ENCODE results near the gene GABRA5. TPM values are rescaled to one million over a fixed set of nuclear protein-coding genes. Genes with fewer than 3 reads are reported as not detected.

The GABRA5 gene
- total and polyA plus RNA-seq, 9 donors, result 0.33 TPM; not detected in 8

DNA sequence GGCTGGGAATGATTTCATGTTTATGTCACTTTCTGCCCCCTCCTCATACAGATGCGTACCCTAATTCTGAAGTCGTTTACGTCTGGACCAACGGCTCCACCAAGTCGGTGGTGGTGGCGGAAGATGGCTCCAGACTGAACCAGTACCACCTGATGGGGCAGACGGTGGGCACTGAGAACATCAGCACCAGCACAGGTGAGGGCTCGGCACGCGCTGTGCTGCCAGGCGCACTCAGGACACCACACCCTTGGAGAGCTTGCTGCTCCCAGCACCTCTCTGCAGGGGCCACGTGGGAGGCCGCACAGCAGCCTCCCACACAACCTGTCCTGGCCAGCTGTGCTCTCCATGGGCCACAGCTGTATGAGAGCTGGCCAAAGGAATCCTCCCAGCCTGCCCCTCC, 70.3 kb downstream of the GABRA5 start:
- Histone ChIP-seq H3K4me3 (no peak overlapping the region), H3K9me3 (no peaks in the 10 kb centered on the region), H3K4me1 (ENCODE audit: insufficient read depth) (no peaks in the 10 kb centered on the region), H3K36me3 (no peaks in the 10 kb centered on the region), H3K27ac (no peak overlapping the region), H3K27me3 (no peaks in the 10 kb centered on the region)
- DNase-seq, result no peak
- WGBS, 3 donors, result 72 to 77% (median 72%) methylated on average over 13 of the region's 13 CpGs
- TF ChIP-seq POLR2A (IDR thresholded peaks at IDR 0.05) (no peak), EP300 (IDR thresholded peaks at IDR 0.05) (no peak)
- TF ChIP-seq, protein P1, sequence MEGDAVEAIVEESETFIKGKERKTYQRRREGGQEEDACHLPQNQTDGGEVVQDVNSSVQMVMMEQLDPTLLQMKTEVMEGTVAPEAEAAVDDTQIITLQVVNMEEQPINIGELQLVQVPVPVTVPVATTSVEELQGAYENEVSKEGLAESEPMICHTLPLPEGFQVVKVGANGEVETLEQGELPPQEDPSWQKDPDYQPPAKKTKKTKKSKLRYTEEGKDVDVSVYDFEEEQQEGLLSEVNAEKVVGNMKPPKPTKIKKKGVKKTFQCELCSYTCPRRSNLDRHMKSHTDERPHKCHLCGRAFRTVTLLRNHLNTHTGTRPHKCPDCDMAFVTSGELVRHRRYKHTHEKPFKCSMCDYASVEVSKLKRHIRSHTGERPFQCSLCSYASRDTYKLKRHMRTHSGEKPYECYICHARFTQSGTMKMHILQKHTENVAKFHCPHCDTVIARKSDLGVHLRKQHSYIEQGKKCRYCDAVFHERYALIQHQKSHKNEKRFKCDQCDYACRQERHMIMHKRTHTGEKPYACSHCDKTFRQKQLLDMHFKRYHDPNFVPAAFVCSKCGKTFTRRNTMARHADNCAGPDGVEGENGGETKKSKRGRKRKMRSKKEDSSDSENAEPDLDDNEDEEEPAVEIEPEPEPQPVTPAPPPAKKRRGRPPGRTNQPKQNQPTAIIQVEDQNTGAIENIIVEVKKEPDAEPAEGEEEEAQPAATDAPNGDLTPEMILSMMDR (IDR thresholded peaks at IDR 0.05), result no peak
- intact Hi-C loops (cut with DNase I), result no loop called here

DNA sequence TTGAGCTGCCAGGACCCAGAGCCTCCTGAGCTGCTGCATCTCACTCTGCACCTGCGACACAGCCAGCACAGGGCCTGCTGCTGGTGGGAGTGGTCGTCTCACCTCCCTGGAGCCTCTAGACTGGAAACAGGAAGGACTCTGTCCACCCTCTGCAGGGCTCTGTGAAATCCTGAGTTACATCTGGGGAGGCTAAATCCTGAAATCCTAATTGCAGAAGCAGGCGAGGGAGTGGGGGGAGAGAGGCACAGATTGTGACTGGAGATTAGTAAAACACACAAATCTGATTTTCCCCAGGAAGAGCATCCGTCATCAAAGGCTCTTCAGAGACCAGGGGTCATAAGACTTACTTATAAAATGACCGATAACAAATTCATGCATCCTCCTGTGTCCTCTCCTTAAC, 72.5 kb downstream of the GABRA5 start:
- Histone ChIP-seq H3K4me3 (no peak overlapping the region), H3K36me3 (no peaks in the 10 kb centered on the region), H3K27me3 (no peaks in the 10 kb centered on the region), H3K27ac (no peak overlapping the region), H3K9me3 (no peaks in the 10 kb centered on the region), H3K4me1 (ENCODE audit: insufficient read depth) (no peaks in the 10 kb centered on the region)
- WGBS, 3 donors, result 61 to 67% (median 67%) methylated on average over 5 of the region's 5 CpGs
- intact Hi-C loops (cut with DNase I), result no loop called here
- no peak for DNase-seq
- TF ChIP-seq, protein P1 (IDR thresholded peaks at IDR 0.05), result no peak

DNA sequence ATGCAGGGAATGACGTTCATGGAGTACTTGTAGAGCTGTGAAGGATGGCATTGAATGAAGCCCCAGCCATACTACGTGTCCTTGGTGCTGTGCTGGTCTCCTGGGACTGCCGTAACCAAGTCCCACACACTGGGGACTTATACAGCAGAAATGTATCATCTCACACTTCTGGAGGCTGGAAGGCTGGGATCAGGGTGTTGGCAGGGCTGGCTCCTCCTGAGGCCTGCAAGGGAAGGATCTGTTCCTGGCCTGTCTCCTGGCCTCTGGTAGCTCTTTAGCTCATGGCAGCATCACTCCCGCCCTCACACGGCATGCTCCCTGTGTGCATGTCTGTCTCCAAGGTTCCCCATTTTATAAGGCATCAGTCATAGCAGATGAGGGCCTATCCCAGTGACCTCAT, 74.6 kb downstream of the GABRA5 start:
- WGBS, 3 donors, result 84 to 93% (median 90%) methylated on average over 5 of the region's 5 CpGs
- no peak for DNase-seq
- Histone ChIP-seq H3K4me1 (ENCODE audit: insufficient read depth) (no peaks in the 10 kb centered on the region), H3K9me3 (no peaks in the 10 kb centered on the region), H3K4me3 (no peak overlapping the region), H3K27ac (no peak overlapping the region), H3K36me3 (no peaks in the 10 kb centered on the region), H3K27me3 (no peaks in the 10 kb centered on the region)
- TF ChIP-seq EP300 (IDR thresholded peaks at IDR 0.05) (no peak), POLR2A (IDR thresholded peaks at IDR 0.05) (no peak)
- TF ChIP-seq, protein P1 (IDR thresholded peaks at IDR 0.05), result no peak
- intact Hi-C loops (cut with DNase I), result loop anchor here in 1 of 4 donors (10.0 kb wide), 1 partner anchor 57 kb away; no protein-coding TSS in a partner anchor

DNA sequence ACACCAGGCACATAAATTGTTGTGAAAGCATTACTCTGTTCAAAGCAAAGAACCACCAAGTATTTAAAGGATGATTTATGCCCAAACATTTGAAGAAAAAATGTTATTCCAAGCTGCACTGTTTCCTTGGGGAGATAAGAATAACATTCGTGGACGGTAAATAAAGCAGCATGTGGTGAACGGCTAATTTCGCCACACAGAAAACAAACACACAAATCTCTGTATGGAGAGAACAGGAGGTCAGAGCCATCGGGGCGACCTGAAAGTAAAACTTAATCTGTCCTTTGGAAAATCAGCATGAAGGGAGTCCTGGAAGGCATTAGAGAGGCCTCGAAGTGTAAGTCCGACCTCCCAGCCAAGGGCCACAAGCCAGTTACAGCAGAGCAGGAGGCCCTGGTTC, 77.0 kb downstream of the GABRA5 start:
- intact Hi-C loops (cut with DNase I), result loop anchor here in 1 of 4 donors (10.0 kb wide), 1 partner anchor 59 kb away; no protein-coding TSS in a partner anchor
- Histone ChIP-seq H3K27ac (no peak overlapping the region), H3K4me3 (no peak overlapping the region), H3K27me3 (no peaks in the 10 kb centered on the region), H3K9me3 (no peaks in the 10 kb centered on the region), H3K4me1 (ENCODE audit: insufficient read depth) (no peaks in the 10 kb centered on the region), H3K36me3 (no peaks in the 10 kb centered on the region)
- TF ChIP-seq, protein P1 (IDR thresholded peaks at IDR 0.05), result no peak
- TF ChIP-seq POLR2A (IDR thresholded peaks at IDR 0.05) (no peak), EP300 (IDR thresholded peaks at IDR 0.05) (no peak)
- no peak for DNase-seq
- 3 to 10% (median 8%) methylated on average over 8 of the region's 8 CpGs for WGBS, 3 donors

Data from ovary (tissue), 9 donors.